Left renal cortex interstitium (tissue), 4 donors: ENCODE data around the gene HPS1. TPM values are rescaled to one million over a fixed set of nuclear protein-coding genes. Genes with fewer than 3 reads are reported as not detected.

ENCODE experiments used
- DNase-seq, 4 donors: peaks; one replicate each; pipeline ENCODE4 v3.0.0-alpha.2; 2013; ENCODE audit warnings: low read depth in 4 of 4, low spot score in 2 of 4, missing footprints in 1 of 4
- polyA plus RNA-seq, 4 donors: library from polyadenylated mRNA; unstranded; fragments of 120-200 nt; gene quantifications; one replicate each; pipeline ENCODE4 v1.2.1, GENCODE V29; 2013; ENCODE audit not compliant: insufficient read length in 4 of 4

The HPS1 gene
- polyA plus RNA-seq, 4 donors = 29.3 to 46.9 (median 36.3) TPM

GRCh38 chr10:98416606-98417388 is 29.9 kb downstream of the HPS1 start:
- DNase-seq = no peak

- no peak for DNase-seq
Measured at GRCh38 chr10:98415731-98416119, 31.0 kb downstream of the HPS1 start.

GRCh38 chr10:98414932-98415730 is 31.6 kb downstream of the HPS1 start, which contains the start of gene PYROXD2:
PYROXD2 (minus strand) TSS chr10:98415182; CDS start chr10:98415135, 47 bp downstream.
- DNase-seq = peak; percentile 75 to 87 (median 82)

- no peak for DNase-seq
Measured at GRCh38 chr10:98414578-98414931, 32.2 kb downstream of the HPS1 start.

GRCh38 chr10:98411768-98412167 is 35.0 kb downstream of the HPS1 start:
- DNase-seq = no peak

DNA sequence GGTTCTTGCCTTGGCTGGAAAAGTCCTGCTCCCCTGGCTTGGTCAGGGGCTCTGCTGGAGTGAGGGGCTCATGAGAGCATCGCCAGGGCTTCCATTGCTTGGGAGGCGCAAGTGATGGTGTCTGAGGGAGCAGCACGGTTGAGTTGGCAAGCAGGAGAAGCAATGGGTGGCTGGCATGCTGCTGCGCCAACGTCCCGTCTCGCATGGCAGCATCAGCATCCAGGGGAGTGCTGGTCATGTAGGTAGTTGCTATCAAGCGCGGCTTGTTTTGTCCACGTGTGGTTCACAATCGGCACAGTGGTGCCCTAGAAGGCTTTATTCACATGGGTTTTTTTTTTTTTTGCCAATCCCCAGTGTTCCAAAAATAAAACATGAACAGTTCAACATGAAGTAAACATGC is 35.6 kb downstream of the HPS1 start:
- no peak for DNase-seq

GRCh38 chr10:98410759-98411158 is 36.0 kb downstream of the HPS1 start:
- no peak for DNase-seq

DNA sequence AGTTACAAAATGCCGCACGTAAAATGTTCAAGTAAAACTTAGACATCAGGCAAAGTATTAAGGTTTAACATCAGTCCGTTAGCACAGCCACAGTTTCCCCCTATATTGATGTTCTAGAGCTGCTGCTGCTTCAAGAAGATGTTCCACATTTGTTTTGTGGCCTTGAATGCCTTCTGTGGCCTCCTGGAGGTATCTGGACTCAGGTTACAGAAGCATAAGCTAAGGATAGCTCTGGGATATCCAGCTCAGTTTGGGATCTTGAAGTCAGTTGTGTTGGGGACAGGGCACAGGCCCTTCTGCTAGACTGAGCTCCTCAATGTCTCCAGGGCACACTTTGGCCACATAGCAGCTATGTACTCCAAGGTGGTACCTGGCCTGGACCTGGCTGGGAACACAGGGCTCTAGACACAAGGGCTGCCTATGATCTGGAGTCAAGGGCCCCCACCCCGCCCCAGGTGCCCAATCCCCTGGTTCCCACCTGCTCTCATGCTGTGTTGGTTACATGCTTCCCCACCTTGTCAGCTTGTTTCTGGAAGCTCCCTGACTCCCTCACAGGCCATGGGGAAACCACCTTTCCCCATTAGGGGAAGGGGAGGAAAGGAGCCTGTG is 36.5 kb downstream of the HPS1 start:
- DNase-seq = no peak

DNA sequence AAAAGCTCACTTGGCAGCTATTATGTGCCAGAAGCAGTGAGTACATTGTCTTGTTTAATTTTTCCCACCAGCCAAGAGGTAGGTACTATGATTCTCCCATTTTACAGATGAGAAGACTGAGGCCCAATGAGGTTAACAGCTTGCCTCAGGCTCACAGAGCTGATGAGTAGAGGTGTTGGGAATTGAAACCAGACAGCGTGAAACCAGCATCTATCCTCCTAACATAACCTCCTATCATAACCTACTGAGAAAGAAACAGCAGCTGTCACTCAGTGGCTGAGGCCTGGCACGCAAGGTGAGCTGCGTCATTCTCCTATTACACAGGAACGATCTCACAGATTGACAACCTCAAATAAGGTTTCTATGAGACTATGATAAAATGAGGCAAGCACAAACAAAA is 37.9 kb downstream of the HPS1 start:
- no peak for DNase-seq

- no peak for DNase-seq
Measured at GRCh38 chr10:98407744-98408241, 38.9 kb downstream of the HPS1 start.

GRCh38 chr10:98407017-98407743 is 39.6 kb downstream of the HPS1 start:
- DNase-seq = no peak

DNA sequence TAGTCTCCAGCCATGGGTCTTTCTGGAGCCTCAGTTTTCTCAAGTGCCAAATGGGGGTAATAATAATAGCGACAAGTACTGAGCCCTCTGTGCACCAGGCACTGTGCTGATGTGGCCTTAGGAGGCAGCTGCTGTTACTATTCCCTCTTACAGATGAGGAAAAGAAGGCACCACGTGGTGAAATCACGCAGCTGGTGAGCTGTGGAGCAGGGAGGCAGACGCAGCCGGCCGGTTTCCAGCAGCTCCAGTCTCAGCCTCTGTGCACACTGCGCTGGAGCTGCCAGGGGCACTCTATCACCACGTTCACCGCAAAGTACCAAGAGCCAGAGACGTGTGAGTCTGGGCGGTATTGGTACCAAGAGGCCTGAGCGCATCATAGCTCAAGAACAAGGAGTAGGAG is 41.3 kb downstream of the HPS1 start:
- DNase-seq = no peak

- no peak for DNase-seq
Measured at GRCh38 chr10:98404571-98405359, 42.0 kb downstream of the HPS1 start.

DNA sequence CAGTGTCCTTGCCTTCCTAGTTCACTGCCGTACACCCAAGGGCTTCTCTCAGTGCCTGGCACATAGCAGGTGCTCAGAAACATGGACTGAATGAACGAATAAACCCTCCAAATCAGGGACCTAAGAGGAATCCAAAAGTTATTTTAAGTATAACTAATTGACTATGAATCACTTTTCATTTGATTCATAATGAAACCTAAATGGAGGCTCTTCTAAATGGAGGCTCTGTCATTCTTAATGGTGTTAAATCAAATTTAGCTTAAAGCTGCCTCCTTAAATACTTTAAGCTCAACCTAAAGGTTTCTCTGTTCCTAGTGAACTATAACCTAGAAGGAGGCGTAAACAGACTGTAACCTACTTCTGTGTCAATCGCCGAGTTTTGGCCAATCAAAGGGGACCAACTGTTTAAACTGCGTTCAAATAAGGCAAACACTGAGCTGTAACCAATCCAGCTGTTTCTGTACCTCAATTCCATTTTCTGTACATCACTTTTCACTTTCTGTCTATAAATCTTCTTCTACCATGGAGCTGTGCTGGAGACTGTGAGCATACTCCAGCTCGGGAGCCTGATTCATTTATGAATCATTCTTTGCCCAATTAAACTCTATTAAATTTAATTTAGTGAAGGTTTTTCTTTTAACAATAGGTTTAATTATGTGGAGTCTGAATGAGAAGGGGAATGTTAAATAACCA is 42.8 kb downstream of the HPS1 start:
- no peak for DNase-seq

DNA sequence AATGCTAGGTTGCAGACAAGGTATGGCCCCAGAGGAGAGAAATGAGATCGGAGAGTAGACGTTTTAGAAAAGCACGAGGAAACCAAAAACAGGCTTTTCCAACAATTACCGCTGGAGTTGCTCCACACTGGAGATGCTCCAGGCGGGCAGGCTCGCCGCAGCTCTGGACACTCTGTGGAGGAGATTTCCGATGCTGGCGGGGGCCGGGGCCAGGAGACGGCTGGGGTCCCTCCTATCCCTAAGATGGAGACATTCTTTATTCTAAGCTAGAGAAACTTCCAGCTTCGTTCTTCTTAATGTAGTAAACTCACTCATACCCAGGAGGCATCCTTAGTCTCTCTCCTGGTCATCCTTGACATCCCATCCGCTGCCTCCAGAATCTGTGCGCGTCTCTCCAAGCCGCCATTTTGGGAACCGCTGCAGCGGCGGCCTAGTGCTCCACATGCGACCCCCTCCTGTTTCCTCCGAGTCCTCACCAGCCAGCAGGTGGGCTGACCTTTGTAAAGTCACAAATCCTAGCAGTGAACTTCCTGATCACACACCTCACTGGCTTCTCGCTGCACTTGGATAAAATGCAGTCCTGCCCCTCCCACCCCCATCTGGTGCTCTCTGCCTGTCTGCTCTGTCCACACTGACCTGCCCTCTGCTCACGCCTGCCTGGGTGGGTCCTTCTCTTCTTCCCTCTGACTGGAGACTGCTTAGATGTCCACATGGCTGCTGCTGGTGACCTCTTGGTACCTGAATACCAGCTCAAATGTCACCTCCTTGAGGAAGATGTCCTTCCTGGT is 43.6 kb downstream of the HPS1 start:
- DNase-seq = no peak

- no peak for DNase-seq
Measured at GRCh38 chr10:98402478-98402877, 44.3 kb downstream of the HPS1 start.

- no peak for DNase-seq
Measured at GRCh38 chr10:98400482-98400881, 46.3 kb downstream of the HPS1 start.

- no peak for DNase-seq
Measured at GRCh38 chr10:98399784-98400183, 47.0 kb downstream of the HPS1 start.
